Natural killer cell (primary cell): ENCODE data around the gene XPA. TPM values are rescaled to one million over a fixed set of nuclear protein-coding genes. Genes with fewer than 3 reads are reported as not detected.

Experiments
- ATAC-seq, 3 donors: fragments of 150-1000 bp in 2 of 3; fragments of 200-7000 bp in 1 of 3; cut with Tn5 transposase; 1 replicate in 1 of 3; 2 replicates in 2 of 3; pipeline ENCODE4 v1.10.0; 2021; ENCODE audit warnings: mild to moderate bottlenecking in 2 of 3, moderate library complexity in 2 of 3
- DNase-seq, 2 donors: peaks; one replicate each; pipeline versions ENCODE4 v3.0.0 to v3.0.0-alpha.2; 2013 to 2021; ENCODE audit warnings: mixed read lengths in 1 of 2
- H3K27ac ChIP-seq: one replicate; pipeline ENCODE4 v1.5.1; 2013; ENCODE audit warnings: mild to moderate bottlenecking, low read length
- H3K27me3 ChIP-seq: one replicate; pipeline ENCODE4 v1.6.1; 2013; ENCODE audit warnings: low read length; ENCODE audit not compliant: control insufficient read depth, insufficient read depth
- H3K36me3 ChIP-seq: one replicate; pipeline ENCODE4 v1.6.1; 2013; ENCODE audit warnings: low read length; ENCODE audit not compliant: control insufficient read depth, insufficient read depth
- H3K4me1 ChIP-seq: one replicate; pipeline ENCODE4 v1.6.1; 2013; ENCODE audit warnings: low read length; ENCODE audit not compliant: control insufficient read depth, insufficient read depth
- H3K4me3 ChIP-seq: one replicate; pipeline ENCODE4 v1.5.1; 2013; ENCODE audit warnings: low read length
- H3K9me3 ChIP-seq: one replicate; pipeline ENCODE4 v1.6.1; 2013; ENCODE audit warnings: low read length; ENCODE audit not compliant: control insufficient read depth, insufficient read depth
- H3K27ac Mint-ChIP-seq, 2 donors: one replicate each; pipeline ENCODE4 v1.8.0; 2022; ENCODE audit warnings: mild to moderate bottlenecking in 2 of 2, mixed read lengths in 2 of 2, moderate library complexity in 1 of 2
- H3K27me3 Mint-ChIP-seq, 2 donors: one replicate each; pipeline ENCODE4 v1.8.0; 2022; ENCODE audit warnings: low read depth in 2 of 2, mixed read lengths in 2 of 2
- H3K36me3 Mint-ChIP-seq: one replicate; pipeline ENCODE4 v1.8.0; 2022; ENCODE audit warnings: mixed read lengths
- H3K4me1 Mint-ChIP-seq, 2 donors: one replicate each; pipeline ENCODE4 v1.8.0; 2022; ENCODE audit warnings: mixed read lengths in 2 of 2
- H3K4me3 Mint-ChIP-seq: one replicate; pipeline ENCODE4 v1.8.0; 2022; ENCODE audit warnings: mild to moderate bottlenecking, moderate library complexity, mixed read lengths
- H3K9me3 Mint-ChIP-seq, 2 donors: one replicate each; pipeline ENCODE4 v1.8.0; 2022; ENCODE audit warnings: mixed read lengths in 2 of 2
- CTCF ChIP-seq: fragments of 200-600 bp; IDR thresholded peaks from one replicate; pipeline ENCODE4 v1.8.0; 2022; ENCODE audit warnings: antibody characterized with exemption
- WGBS: methylation state at CpG from one replicate; pipeline ENCODE4 v1.1.7; 2013; ENCODE audit warnings: missing lambda C conversion rate; ENCODE audit not compliant: insufficient coverage; 5-methylcytosine and 5-hydroxymethylcytosine counted together
- intact Hi-C: fragments of 100-400 bp; cut with micrococcal nuclease; formaldehyde crosslinking; loops from one replicate; pipeline ENCODE4 v1.14.2; 2022
- total RNA-seq, 4 donors: library from RNA; stranded (reverse); fragments of 120-200 nt in 1 of 4; gene quantifications; one replicate each; pipeline versions ENCODE4 v1.2.3 to v1.2.4, GENCODE V29; 2013 to 2022

Gene XPA
- total RNA-seq, 3 donors from 2014 or later (not counting 1 experiment from before 2014, with no cell fraction given) = 21.7 to 28.4 (median 25.6) TPM

- Histone ChIP-seq H3K4me3 (no peak overlapping the region), H3K36me3 (peaks cover 87% of the 10 kb centered on the region), H3K4me1 (no peaks in the 10 kb centered on the region), H3K27me3 (no peaks in the 10 kb centered on the region), H3K9me3 (no peaks in the 10 kb centered on the region), H3K27ac (no peak overlapping the region)
- TF ChIP-seq CTCF = no peak
- Mint-ChIP-seq H3K4me3 (no peak overlapping the region), H3K27me3 (no peaks in the 10 kb centered on the region), H3K36me3 (peaks cover 35% of the 10 kb centered on the region), H3K9me3 (no peaks in the 10 kb centered on the region), H3K27ac (peak overlapping the region in 1 of 2 donors; percentile 69), H3K4me1 (peaks cover 0 to 14% of the 10 kb centered on the region in 2 donors)
- intact Hi-C loops = no loop called here
- WGBS = 86% methylated on average over 1 of the region's 1 CpG
- ATAC-seq (no peak), DNase-seq (no peak)
Measured at GRCh38 chr9:97658707-97659106, 38.4 kb downstream of the XPA start.

- no peaks in the 10 kb centered on the region for H3K4me1 ChIP-seq
- H3K36me3 Mint-ChIP-seq = peaks cover 14% of the 10 kb centered on the region
- no peaks in the 10 kb centered on the region for H3K4me1 Mint-ChIP-seq
- ATAC-seq (no peak), DNase-seq (no peak)
- H3K36me3 ChIP-seq = peaks cover 79% of the 10 kb centered on the region
- H3K27me3 Mint-ChIP-seq = no peaks in the 10 kb centered on the region
- no peaks in the 10 kb centered on the region for H3K27me3 ChIP-seq
- H3K4me3 ChIP-seq = no peak overlapping the region
- 91% methylated on average over 2 of the region's 3 CpGs for WGBS
- H3K9me3 ChIP-seq = no peaks in the 10 kb centered on the region
- intact Hi-C loops = no loop called here
- no peak overlapping the region for H3K27ac Mint-ChIP-seq
- no peak for TF ChIP-seq CTCF
- H3K9me3 Mint-ChIP-seq = no peaks in the 10 kb centered on the region
- no peak overlapping the region for H3K27ac ChIP-seq
- H3K4me3 Mint-ChIP-seq = no peak overlapping the region
Measured at GRCh38 chr9:97651646-97652045, 45.5 kb downstream of the XPA start.

GRCh38 chr9:97647996-97648395 is 49.1 kb downstream of the XPA start:
- no peak overlapping the region for H3K4me3 ChIP-seq
- no peak for TF ChIP-seq CTCF
- H3K36me3 ChIP-seq = peaks cover 82% of the 10 kb centered on the region
- Mint-ChIP-seq H3K27me3 (no peaks in the 10 kb centered on the region), H3K36me3 (peaks cover 6% of the 10 kb centered on the region), H3K4me1 (no peaks in the 10 kb centered on the region), H3K4me3 (no peak overlapping the region), H3K9me3 (no peaks in the 10 kb centered on the region), H3K27ac (no peak overlapping the region)
- no peaks in the 10 kb centered on the region for H3K27me3 ChIP-seq
- ATAC-seq = no peak
- no peaks in the 10 kb centered on the region for H3K9me3 ChIP-seq
- WGBS = 95% methylated on average over 5 of the region's 5 CpGs
- DNase-seq = no peak
- H3K4me1 ChIP-seq = no peaks in the 10 kb centered on the region
- intact Hi-C loops = no loop called here
- no peak overlapping the region for H3K27ac ChIP-seq

GRCh38 chr9:97645720-97646119 is 51.4 kb downstream of the XPA start:
- H3K9me3 ChIP-seq = no peaks in the 10 kb centered on the region
- peaks cover 84% of the 10 kb centered on the region for H3K36me3 ChIP-seq
- no peaks in the 10 kb centered on the region for H3K4me1 ChIP-seq
- no peak for DNase-seq
- intact Hi-C loops = no loop called here
- ATAC-seq = no peak
- Mint-ChIP-seq H3K4me1 (no peaks in the 10 kb centered on the region), H3K27ac (no peak overlapping the region), H3K9me3 (no peaks in the 10 kb centered on the region), H3K36me3 (peaks cover 6% of the 10 kb centered on the region), H3K4me3 (no peak overlapping the region), H3K27me3 (no peaks in the 10 kb centered on the region)
- H3K27me3 ChIP-seq = no peaks in the 10 kb centered on the region
- no peak overlapping the region for H3K4me3 ChIP-seq
- no peak for TF ChIP-seq CTCF
- no peak overlapping the region for H3K27ac ChIP-seq
